Stimulated activated CD4-positive, alpha-beta T cell treated with anti-CD3 and anti-CD28 coated beads, Interleukin-4, amount 100 ng/mL, for 24 hours (primary cell): ENCODE data around the gene CCDC112.
"Not testable (repeated sequence)": the region's sequence is repeated elsewhere in the genome, so short reads cannot be mapped to it uniquely, and the experiment has no call there.

ENCODE experiments used
- DNase-seq: peaks from one replicate; pipeline ENCODE4 v3.0.0-alpha.2; 2020

The CCDC112 gene

DNA sequence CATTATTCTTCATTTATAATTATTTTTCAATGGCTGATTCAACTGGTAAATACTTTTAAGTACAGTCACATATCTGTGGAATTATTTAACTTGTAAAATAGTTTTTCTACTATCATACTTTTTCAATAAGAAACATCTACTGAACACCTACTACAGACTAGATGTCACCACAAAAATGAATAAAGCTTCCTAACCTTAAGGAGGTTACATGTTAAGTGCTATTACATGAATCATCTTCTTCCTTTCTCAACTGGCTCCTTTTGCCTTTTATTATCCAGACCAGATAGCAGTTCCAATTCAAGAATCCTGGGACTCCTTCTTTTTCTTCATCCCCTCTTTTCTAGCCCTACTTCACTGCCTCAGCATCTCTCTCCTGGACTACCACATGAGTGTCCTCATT, 38.5 kb downstream of the CCDC112 start:
- DNase-seq: no peak

DNA sequence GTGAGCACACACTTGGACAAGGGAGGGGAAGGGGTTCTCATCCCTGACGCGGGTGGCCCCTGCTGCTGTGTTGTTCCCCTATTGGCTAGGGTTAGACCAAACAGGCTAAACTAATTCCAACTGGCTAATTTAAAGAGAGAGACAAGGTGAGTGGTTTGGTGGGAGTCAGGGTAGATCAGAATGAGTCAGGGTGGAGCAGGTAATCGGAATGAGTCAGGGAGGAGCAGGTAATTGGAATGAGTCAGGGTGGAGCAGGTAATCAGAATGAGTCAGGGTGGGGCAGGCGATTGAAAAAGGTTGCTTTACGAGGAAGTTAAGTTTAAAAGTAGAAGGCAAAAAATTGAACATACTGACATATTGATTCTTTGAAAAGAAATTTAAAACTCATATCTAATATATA, 47.1 kb downstream of the CCDC112 start:
- not testable (repeated sequence) for DNase-seq

DNA sequence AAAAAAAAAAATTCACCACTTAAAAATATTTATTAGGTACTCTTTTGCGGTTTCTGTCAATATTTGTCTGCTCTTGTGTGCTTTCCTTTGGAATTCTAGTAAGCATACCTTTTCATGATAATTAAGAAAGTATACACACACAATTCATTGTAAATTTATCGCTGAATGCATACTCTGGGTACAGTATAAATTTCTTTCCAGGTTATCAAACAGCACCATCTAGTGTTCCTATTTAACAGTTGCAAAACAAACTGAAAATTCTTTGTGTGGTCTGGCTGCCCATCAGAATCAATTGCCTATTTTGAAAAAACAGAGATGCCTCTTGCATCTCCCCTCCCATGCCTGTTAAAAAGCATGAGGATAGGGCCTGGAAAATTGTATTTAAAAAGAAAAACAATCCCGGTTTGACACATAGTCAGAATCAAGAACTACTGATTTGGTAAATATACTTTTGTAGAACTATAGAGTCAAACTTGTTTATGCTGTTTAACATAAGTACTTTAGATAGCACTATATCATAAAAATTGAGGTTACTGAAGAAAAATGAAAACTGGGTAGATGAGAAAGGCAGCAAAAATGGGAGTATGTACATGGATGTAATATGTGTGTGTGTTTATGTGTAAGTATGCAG, 50.0 kb downstream of the CCDC112 start:
- no peak for DNase-seq

DNA sequence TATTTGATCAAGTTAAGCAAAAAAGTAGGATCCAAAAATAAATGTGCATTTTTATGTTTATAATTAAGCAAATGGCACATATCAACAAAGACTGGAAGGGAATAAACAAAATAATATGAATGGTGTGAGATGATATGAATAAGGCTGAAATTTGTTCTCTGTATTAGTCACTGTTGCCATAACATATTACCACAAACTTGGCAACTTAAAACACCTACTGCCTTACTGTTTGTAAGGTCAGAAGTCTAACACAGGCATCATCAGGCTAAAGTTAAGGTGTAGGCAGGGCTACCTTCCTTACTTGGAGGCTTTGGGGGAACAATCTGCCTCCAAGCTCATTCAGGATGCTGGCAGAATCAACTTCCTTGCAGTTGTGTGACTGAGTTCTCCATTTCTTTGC, 53.0 kb downstream of the CCDC112 start:
- DNase-seq: no peak

DNA sequence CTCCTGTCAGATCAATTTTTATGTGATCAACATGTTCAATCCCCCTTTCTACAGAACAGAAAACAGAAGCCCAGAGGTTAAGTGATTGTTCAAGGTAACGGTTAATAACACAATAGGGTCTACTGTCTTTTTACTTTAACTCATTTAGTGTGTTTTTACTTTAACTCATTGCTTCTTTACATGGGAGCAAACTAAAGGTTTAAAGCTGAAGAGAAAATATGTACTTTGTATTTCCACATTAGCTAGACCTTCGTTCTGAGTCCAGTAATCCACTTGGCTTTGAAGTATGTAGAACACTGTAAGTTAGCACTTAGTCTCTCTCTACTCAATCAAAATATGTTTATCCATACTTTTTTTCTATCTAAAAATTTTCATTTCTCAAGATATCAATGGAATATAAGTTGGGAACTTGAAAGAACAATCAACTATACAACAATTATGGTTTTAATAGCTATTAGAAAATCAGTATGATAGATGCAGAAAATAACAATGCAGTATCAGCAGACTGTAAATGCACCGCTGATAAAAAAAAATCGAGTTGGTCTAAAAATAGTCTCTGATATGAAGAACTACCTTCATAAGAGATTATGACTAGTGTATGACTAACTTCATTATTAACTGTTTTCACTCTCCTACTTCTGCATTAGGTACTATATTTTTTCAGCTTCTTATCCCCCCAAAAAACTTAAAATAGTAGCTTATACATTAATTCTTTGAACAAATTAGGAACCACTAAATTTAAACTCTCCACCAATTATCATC, 54.4 kb downstream of the CCDC112 start:
- DNase-seq: no peak

DNA sequence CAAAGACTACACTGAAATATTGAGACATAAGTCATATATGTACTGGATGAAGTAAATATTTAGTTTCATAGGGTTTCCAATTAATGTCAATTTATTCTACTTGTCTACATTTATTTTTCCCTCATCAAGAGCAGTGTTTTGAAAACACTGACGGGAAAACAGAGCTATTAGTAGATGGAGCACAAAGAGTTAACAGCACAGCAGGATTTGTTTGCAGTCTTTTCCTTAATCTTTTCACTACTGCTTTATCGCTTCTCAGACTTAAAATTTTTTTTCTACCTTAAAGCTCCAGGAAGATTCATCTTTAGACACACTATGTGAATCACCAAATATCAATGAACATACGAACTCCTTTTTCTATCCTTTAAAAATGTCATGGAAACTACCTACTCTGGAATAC, 59.4 kb downstream of the CCDC112 start:
- no peak for DNase-seq

DNA sequence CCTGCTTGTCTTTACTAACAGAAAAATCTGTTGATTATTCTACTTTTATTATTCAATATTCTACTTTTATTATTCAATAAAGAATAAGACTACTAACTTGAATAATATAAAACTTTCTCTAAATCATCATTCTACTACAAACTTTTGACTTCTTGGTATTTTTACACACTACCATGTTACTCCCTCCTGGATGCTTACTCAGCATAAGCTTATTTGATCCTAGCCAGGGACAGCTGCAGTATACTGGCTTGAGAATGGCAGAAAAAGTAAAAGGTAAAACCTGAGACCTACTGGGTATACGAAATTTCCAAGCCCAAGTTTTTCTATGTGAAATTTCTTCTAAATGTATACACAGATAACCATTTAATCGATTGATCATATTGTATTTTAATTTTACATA, 59.9 kb downstream of the CCDC112 start:
- DNase-seq: no peak

DNA sequence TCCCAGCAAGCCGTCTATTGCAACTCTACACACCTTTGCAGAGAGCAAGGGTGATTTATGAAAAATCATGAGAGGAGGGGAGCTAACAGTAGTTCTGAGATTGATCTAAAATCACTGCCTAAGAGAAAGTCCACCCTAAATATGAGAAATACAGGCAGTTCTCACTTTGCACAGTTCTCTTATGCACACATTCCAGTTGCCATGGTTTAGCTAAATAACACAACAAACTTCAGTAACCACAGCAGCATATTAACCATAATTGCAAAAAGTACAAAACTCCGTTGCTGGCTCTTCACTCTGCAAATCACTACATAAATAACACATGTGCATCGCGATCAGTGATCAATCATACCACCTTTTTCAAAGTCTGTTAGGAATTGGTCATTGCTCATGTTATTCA, 64.9 kb downstream of the CCDC112 start:
- no peak for DNase-seq

DNA sequence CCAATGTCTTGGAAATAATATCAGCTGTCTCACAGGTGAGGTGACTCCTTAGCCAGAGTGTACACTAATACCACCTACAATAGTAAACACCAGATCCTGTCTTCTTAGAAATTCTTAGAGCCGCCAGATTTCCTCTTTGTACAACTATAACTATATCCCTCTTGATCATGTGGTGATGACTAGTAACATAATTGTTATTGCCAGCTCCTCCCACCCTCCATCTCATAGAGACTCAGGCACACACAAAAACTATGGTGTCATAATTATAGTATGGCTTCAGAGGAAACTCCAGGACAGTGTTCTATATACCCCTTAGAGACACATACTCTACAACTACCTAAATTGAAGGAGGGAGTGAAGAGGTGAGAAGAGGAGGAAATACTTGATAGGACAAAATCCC, 66.8 kb downstream of the CCDC112 start:
- no peak for DNase-seq

DNA sequence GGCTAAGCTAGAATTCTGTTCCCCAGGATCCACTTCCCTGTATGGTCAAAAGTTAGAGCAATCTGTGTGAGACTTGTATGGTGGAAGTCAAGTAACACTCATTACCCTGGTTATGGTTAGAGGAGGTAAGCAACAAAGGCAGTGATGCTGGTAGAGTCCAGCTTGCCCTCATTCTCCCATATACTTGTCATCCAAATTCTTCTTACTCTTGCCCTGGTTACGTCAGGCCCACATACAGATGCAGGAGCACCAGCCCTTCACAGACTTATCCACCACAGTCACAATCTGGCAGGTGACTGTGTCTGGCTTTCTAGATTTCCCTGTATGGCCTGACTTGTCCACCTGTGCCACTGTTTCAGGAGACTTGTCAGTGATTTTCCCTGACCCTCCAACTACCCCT, 69.2 kb downstream of the CCDC112 start:
- no peak for DNase-seq
